Activated T-helper 1 cell treated with anti-CD3 and anti-CD28 coated beads, Interleukin-2, amount 50 U/mL, for 16 hours (primary cell): ENCODE measurements around the gene MAML3.
"Not testable (repeated sequence)": the region's sequence is repeated elsewhere in the genome, so short reads cannot be mapped to it uniquely, and the experiment has no call there.

ENCODE experiments used
- DNase-seq, 2 donors: peaks; one replicate each; pipeline ENCODE4 v3.0.0-alpha.2; 2020; ENCODE audit warnings: low read depth in 1 of 2, low spot score in 1 of 2

Gene MAML3

DNA sequence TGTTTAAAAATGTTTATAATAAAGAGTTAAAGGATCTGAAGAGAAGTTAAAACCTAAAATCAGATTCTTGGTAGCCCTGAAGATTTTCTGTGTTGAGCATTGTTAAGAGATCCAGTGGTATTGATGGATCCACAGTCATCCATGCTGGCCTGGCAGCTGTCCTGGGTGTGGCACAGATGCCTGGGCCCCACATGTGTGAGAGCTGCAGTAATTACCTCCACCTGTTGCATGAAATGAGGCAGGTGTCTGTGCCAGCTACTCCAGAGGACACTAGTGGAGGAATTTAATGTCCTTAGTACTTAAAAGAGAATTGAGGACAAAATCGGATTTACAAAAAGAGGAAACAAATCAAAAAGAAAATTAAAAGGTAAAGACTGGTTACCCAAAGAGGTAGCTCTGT is 444.3 kb downstream of the MAML3 start:
- DNase-seq: no peak

DNA sequence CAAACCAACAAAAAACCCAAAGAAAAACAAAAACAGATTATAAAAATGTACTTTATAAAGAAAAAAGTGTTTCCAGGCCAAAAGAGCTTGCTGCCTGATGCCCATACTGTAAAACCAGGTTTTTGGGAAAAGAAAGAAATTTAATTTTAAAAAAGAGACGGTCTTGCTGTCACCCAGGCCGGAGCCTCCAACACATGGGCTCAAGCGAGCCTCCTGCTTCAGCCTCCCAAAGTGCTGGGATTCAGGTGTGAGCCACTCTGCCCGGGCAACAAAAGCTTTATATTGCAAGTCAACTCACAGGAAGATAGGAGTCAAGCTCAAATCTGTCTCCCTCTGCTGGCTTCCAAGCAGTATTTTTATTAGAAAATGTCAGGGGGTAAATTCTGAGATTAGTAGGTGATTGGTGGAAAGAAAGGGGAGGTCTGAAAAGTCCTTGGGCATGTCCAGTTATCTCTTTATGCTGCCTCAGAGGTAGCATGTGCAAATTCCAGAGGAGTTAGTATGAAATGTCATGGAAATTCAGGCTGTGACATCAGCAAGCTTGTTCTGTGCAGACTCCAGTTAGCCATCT is 449.0 kb downstream of the MAML3 start:
- no peak for DNase-seq

DNA sequence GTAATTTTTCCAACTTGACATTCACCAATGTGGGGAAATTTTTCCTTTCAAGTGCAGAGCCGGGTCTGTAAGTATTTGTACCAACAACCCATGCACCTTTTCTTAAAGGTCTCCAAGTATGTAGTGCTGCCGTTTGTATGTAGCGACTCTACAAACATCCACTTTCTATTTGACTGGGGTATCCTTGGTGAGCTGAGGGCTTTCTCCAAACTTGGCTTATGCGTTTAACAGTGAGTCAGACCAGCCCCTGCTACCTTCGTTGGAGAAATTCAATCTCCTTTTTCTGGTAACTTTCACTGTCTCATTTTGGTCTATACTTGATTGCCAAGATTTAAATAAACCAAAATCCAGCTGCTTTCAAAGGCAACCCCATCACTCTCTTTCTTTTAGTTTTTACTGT is 453.4 kb downstream of the MAML3 start:
- no peak for DNase-seq

DNA sequence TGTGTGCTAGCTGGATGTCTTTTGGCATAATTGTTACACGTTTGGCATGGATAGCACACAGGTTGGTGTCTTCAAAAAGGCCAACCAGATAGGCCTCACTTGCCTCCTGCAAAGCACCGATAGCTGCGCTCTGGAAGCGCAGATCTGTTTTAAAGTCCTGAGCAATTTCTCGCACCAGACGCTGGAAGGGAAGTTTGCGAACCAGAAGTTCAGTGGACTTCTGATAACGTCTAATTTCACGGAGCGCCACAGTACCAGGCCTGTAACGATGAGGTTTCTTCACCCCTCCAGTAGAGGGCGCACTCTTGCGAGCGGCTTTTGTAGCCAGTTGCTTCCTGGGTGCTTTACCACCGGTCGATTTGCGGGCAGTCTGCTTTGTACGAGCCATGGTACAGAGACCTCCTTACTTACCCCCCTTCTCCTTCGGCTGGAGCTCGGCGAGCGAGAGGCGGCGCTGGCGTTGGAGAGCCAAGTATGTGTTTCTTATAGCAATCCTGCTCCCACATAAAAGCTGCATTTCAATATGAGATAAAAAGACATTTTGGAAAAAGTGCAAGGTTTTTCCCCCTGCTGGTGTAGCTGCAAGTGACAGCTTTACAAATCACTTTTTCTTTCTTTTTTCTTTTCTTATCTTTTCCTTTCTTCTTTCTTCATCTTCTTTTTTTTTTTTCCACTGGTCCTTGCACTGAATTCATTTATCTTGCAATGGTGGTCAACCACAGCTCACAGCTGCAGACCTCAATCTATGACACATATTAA is 455.6 kb downstream of the MAML3 start:
- not testable (repeated sequence) for DNase-seq

DNA sequence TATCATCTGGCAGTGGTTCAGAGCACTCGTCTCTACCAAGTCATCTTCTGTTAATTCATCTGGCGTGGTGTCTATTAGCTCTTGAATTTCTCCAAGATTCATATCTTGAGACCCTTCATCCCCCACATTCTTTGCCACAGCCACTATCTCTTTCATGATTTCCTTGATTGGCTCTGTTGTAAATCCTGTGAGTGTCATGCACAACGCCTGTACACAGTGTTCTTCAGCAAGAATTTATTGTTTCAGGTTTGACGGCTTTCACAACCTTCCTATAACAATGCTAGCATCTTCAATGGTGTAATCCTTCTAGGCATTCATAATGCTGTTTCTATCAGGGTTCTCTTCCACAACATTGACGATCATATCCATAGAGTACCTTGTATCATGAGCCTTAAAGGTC is 457.5 kb downstream of the MAML3 start:
- DNase-seq: no peak

DNA sequence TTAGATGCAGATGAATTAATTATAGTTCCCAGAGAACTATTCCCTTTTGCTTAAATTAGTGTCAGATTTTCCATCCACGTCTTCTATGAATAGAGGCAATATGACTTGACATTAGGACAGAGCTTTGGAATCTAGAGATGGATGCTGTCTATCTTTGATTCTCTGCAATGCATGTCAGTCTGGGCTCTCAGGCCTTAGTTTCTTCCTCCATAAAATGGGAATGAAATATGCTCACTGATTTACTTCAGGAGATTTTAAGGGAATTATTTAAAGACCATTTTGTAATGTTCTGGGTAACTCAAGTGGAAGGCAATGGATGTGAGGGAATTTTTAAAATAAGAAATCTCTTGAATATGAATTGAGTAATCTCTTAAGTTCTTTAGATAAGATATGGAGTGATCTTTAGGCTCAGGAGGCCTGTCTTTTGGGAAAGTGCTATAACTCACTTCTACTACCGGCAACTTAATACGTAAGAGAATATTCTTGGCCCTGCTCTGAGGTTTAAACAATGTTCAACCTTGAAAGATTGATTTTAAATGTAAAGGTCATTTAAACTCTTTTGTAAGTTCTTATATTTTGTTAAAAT is 459.4 kb downstream of the MAML3 start:
- no peak for DNase-seq

DNA sequence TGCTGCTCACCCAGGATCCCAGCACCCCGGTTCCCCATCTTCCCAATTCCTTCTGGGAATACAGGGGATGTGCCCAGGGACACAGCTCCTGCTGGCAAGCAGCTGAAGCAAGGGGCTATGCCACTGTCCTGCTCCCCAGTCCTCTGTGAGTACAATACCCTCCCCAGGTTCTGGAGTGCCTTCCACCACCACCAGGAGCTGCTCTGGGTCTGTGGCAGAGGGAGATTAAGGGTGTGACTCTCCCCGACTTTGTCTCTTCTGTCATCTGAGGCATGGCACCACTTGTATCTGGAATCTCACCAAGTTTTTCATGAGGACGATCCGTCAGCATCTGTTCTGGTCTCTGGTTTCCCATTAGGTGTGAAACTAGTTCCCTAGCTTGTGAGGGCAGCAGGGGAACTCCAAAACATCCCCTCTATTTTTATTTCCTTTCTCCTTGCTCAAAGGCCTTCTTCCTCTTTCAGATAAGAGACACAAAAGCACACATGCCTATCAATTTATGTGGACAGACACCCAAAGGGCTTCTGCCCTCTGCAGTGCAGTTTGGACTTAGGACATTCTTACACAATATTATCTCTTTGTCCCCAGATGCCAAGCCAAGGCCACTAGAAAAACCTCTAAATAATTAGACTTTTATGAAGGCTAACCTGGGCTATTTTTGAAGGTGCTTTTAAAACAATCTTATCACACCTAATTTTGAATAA is 461.5 kb downstream of the MAML3 start:
- DNase-seq: no peak

DNA sequence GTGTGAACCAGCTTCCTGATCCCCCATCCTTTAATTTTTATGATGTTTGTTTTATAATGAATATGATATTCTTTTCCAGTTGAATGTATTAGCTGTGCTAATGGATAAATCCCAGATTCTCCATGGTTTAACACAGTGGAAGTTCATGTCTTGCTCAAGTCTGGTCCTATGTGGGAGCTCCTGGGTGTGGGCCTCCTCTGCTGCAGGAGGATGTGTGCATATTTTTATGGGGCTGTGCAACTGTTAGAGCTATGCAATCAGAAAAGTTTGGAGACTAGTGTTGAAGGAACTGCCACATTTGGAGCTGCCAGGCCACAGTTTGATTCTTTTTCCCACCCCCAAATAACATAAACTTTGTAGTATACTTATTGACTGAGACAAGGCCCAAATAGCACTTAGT is 463.6 kb downstream of the MAML3 start:
- DNase-seq: no peak

DNA sequence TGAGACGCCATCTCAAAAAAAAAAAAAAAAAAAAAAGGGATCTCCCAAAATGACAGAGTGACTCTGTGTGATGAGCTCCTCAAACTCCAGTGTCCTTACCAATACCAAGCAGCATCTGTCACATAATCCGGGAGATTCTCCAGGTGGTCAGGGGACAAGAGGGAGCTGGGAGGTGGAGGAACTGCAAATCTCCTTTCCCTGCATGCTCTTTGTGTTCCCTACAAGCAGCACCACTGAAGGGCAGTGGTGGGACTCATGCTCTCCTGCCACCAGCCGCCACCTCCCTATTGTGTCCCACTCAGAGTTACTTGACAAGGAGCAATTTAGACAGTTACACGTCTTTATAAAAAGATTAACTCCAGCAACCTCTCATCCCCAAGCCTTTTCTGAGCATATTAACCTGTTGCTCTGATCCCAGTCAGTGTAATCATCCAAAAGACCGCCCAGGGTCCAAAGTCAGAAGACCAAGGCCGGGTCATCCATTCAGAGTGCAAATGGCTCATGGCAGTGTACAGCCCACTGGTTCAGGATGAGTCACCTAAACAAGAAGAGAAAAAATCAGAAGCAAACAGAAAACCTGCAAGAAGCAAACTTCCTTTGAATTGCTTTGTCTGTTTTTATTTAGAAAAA is 464.8 kb downstream of the MAML3 start:
- DNase-seq: no peak

DNA sequence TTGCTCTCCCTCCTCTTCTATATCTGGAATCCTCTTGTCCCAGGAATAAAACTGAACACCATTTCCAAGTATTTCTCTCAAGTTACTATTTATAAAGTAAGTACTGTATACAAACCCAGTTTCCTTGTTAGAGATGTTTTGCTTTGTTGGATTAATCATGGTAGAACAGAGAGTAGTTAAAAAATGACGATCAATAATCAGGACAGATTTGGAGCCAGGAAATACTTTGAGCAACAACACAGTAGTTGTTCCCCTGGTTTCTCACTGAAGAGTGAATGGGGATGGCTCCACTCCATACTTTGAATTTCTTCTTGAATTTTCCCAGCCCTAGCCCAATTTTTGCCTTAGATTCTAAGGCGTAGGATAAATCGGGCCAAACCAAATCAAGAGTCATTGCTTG is 467.0 kb downstream of the MAML3 start:
- DNase-seq: no peak

DNA sequence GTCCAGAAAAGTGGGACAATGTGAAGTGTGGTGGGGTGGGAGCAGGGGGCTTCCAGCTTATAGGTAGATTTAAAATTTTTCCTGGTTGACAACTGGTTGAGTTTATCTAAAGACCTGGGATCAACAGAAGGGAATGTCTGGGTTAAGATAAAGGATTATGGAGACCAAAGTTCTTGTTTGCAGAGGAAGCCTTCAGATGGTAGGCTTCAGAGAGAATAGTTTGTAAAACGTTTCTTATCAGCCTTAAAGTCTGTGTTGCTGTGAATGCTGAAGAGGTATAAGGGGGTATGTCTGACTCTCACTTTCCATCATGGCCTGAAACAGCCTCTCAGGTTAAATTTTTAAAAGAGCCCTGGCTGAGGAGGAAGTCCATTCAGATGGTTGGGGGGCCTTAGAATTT is 467.9 kb downstream of the MAML3 start:
- no peak for DNase-seq

DNA sequence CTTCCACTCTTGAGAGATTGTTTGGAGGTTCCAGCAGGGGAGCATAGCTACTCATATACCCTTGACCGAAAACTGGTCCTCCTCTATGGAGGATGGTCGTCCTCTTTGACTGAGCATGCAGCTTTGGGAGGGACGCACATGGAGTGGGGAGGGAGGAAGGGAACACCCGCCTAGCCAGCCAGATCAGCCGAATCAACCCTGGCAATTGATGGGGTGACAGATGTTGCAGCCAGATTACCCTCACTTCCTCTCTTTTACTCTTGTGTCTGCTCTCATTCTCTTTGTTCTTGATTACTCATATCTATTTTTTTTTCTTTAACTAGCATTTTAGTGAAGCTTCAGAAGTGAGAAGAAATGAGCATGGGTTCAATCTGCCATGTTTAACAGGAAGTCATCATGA is 468.8 kb downstream of the MAML3 start:
- no peak for DNase-seq

DNA sequence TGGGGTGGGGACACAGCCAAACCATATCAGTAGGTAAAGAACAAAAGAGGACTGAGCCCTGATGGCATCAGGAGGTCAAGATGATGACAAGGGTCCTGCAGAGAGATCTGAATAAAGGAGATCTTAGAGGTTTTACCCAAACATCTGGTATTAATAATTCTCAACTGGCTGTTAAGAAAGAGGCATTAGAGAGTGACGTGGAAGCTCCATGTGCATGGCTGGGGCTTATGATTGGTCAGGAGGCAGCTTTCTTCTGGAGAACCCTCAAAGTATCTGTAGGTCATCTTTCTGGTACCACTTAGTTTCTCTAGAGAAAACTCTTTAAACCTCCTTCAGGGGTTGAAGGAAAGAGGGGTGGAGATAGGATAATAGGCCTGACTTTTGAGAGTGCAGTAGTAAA is 469.6 kb downstream of the MAML3 start:
- DNase-seq: no peak

DNA sequence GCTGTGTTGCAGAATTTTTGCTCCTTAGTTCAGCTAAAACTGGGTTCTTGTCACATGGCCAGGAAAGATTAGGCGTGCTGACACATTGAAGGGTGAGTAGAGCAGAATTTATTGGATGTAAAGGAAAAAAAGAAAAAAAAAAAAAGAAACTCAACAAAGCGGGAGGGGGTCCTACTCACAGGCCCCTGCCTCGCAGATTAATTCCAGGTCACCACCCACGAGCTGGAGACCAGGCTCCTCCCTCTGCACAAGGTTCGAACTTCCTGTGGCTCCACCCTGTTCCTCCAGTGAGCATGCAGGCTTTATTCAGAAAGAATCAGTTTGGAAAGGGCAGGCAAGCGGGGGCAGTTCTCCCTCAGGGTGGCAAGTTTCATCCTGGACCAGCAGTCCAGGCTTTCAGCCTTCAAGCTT is 471.2 kb downstream of the MAML3 start:
- DNase-seq: no peak

DNA sequence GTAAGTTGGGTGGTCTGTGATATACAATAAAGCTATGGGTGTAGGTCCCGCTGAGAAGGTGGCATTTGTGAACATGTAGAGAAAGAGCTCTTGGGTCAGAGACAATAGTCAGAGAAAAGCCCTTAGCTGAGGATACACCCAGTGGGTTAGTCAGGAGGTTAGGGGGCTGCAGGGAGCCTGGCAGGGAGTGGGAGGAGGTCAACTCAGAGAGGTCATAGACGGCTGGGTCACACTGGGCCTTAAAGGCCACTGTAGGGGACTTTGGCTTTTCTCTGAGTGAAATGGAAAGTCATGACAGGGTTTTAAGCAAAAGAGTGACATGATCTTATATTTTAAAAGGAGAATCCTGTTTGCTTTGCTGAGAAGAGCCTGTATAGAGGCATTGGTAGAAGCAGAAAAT is 471.7 kb downstream of the MAML3 start:
- no peak for DNase-seq

DNA sequence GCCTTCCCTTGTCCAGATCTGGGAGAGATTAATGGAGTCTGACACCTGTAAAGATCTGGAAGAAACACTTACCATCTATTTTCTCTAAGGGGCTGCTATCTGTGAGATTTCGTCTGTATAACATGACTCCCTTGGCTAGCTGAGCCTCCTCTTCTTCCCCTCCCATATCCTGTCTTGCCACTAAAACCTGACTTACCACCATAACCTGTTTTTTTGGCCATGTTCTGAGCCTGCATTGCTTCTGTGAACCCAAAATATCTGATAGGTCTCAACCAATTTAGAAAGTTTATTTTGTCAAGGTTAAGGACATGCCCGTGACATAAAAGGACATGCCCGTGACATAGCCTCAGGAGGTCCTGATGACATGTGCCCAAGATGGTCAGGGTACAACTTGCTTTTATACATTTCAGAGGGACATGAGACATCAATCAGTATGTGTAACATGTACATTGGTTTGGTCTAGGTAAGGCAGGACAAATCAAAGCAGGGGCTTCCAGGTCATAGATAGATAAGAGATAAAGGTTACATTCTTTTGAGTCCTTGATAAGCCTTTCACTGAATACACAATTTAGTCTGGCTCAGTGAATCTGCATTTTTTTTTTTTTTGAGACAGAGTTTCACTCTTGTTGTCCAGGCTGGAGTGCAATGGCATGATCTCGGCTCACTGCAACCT is 476.9 kb downstream of the MAML3 start:
- DNase-seq: no peak

DNA sequence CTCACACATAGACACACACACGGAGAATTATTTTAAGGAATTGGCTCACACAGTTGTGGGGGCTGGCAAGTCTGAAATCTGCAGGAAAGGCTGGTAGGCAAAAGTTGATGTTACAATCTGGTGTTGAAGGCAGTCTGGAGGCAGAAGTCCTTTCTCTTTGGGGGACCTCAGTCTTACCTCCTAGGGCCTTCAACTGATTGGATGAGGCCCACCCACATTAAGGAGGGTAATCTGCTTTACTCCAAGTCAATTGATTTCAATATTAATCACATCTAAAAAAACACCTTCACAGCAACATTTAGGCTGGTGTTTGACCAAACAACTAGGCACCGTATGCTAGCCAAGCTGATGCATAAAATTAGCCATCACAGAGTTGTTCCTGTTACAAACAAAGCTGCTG is 477.6 kb downstream of the MAML3 start:
- no peak for DNase-seq

DNA sequence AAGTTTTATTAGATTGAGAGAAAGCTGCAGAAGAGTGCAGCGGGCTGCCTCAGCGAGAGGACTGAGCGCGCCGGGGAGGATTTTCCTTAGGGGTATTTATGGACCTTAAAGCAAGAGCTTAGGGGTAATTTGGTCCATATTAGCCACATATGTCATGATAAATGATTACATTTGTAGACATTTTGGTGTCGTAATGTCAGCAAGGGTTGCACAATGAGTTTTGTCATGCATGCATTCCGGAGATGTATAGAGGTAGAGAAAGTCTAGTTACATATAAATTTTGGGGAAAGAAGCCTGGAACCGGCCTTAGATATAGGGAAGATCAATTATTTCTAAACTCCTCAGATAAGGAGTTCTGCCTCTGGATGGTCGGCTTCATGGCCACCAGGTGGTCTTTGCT is 478.3 kb downstream of the MAML3 start:
- DNase-seq: no peak

DNA sequence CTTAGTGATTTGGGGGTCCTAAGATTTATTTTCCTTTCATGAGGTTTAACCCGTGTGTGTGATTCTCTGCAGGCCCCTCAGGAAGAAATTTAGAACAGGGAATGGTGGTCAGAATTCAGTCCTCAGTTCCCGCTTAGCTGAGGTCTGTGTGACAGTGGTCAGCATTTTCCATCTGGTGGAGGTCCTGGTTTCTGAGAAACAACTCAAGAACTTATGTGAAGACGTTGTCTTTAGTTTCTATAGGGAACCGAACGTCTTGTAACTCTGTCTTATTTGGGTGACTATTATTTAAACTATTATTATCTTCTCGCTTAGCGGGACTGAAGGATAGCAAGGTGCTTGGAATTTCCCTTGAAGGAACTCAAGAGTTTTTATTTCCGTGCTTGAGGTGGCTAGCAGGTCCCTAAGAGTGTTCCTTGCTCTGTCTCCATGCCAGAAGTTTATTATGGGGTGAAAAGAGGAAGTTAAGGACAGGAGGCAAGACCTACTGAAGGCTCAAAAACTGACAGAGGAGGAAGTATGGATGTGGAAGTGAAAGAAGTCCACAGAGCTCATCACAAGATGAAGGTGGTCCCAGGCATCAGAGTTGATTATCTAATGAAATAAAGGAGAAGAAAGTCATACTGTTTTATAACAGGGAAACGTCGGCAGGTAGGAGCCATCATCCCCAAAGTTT is 479.0 kb downstream of the MAML3 start:
- no peak for DNase-seq

DNA sequence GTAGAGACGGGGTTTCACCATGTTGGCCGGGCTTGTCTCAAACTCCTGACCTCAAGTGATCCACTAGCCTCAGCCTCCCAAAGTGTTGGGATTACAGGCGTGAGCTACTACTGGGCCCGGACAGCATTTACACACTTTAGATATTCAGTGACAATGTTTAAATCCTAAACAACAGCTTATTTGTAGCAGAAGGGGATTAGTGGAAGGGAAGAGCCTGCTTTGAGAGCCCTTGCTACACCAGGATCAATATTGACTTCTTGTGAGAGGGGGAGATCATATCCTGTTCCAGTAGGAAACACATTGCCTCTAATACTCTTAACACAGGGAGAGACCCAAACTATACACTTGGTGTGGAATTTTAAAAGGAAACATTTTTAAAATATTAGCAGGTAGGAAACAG is 481.3 kb downstream of the MAML3 start:
- no peak for DNase-seq

DNA sequence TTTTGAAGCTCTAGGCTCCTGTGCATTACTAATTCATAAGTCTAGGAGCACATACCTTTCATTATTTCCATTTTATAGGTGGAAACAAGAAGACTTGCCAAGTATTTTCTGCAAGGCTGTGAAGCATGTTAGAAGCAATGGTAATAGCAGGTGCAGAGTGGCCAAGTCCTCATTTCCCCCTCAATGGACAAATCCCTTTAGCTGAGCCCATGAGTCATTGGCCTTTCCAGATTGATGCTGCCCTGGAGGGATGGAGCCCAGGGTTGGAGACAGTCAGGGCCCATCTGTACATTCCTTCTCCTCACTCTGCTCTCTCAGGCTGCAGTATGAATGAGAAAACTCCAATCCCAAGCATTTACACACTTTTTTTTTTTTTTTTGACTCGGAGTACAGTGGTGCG is 481.8 kb downstream of the MAML3 start:
- no peak for DNase-seq
